Measurements from ENCODE around the gene ACTG1.

- no peak for TF ChIP-seq SREBF2 (CRISPR knock-in tag; IDR thresholded peaks at IDR 0.05)
- TF ChIP-seq ZNF274 (IDR thresholded peaks at IDR 0.05; ENCODE audit: borderline replicate concordance, low read depth, low read length) = no peak
- no peak for TF ChIP-seq MLX (CRISPR knock-in tag; conservative IDR thresholded peaks at IDR 0.05)
- no peak for TF ChIP-seq CEBPG (CRISPR knock-in tag; IDR thresholded peaks at IDR 0.05)
- TF ChIP-seq CEBPG (tag; conservative IDR thresholded peaks at IDR 0.05 in 1 of 2, IDR thresholded peaks at IDR 0.05 in 1 of 2) = no peak
- peak; percentile 25; the same call in 1 of the 2 replicates for TF ChIP-seq ELF1 (tag; IDR thresholded peaks at IDR 0.05)
- TF ChIP-seq POLR2AphosphoS5 (IDR thresholded peaks at IDR 0.05; ENCODE audit: control insufficient read depth, insufficient read depth, low read depth, low read length) = no peak; the same call in 1 of the 2 replicates
- TF ChIP-seq PCBP2 (IDR thresholded peaks at IDR 0.05; ENCODE audit: low read depth, low read length, poor library complexity, severe bottlenecking) = no peak
- no peak for TF ChIP-seq KDM5B (IDR thresholded peaks at IDR 0.05; ENCODE audit: insufficient replicate concordance, low read depth, low read length)
- no peak for TF ChIP-seq DNMT1 (IDR thresholded peaks at IDR 0.05)
- TF ChIP-seq NFATC3 (IDR thresholded peaks at IDR 0.05) = no peak
- TF ChIP-seq ZNF212 (CRISPR knock-in tag; IDR thresholded peaks at IDR 0.05) = no peak
- TF ChIP-seq HDAC1 (IDR thresholded peaks at IDR 0.05) = peak in 1 of 2 experiments; percentile 37; a peak in 1 of 4 replicates
- TF ChIP-seq CBX5 (IDR thresholded peaks at IDR 0.05; ENCODE audit: borderline replicate concordance, low read depth) = no peak
- TF ChIP-seq POLR3G (IDR thresholded peaks at IDR 0.05; ENCODE audit: extremely low read depth, insufficient read length, insufficient replicate concordance) = no peak
Observed at GRCh38 chr17:81553018-81553615, 40.5 kb upstream of the ACTG1 start.

All from K562 (cell line).